ENCODE data around the gene CCDC50.

The CCDC50 gene

DNA sequence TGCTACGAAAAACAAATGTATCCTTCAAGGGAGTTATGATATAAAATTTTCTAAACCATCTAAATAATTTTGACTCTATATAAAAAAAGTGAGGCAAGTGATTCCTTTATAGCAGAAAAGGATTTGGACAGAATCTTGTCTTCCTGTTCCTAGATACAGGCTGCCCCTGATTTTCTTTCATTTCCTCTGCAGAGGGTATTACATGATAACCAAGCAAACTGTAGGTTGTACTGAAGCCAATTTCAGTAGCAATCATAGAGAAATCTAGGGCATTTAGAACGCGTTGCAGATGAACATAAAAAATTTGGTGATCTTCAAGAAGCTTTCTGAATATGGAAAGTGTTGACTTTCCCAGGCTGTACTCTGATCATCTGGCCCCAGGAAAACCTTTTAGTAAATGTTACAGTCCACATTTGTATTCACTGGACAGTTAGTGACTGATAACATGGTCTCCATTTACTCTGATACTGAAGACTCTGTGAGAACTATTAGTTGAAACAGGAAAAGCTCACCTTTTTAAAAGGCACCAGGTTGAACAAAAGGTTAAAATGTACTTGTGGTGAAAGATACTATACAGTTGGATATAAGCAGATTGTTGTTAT lies 10.2 kb downstream of the CCDC50 start:
- Histone ChIP-seq H3K4me2 (ENCODE audit: low read length) (no peak overlapping the region), H4K5ac (ENCODE audit: low read length) (no peak overlapping the region), H3K4me3 (ENCODE audit: low read length) (no peak overlapping the region), H2BK5ac (ENCODE audit: low read length) (no peak overlapping the region), H3K9ac (ENCODE audit: low read length) (no peak overlapping the region), H3K79me2 (ENCODE audit: control insufficient read depth, insufficient read depth, low read length) (peaks cover 13% of the 10 kb centered on the region), H3K23ac (ENCODE audit: low read length) (no peak overlapping the region), H3K56ac (ENCODE audit: low read length) (no peak overlapping the region), H3K36me3 (ENCODE audit: control insufficient read depth, insufficient read depth, low read length) (no peaks in the 10 kb centered on the region), H3K4ac (ENCODE audit: low read depth, low read length) (no peak overlapping the region), H3K79me1 (ENCODE audit: low read length) (peaks cover 4% of the 10 kb centered on the region), H2BK15ac (replicated peaks; ENCODE audit: low read depth) (no peak overlapping the region), H3K27ac (ENCODE audit: low read depth, low read length) (no peak overlapping the region), H3K18ac (ENCODE audit: low read length) (no peak overlapping the region), H3K4me1 (ENCODE audit: control insufficient read depth, low read depth, low read length) (no peaks in the 10 kb centered on the region), H3K27me3 (ENCODE audit: insufficient read depth, low read length, poor library complexity) (no peaks in the 10 kb centered on the region), H2AK5ac (ENCODE audit: low read length) (no peak overlapping the region), H4K8ac (ENCODE audit: low read depth, low read length) (no peak overlapping the region), H2BK120ac (ENCODE audit: low read depth, low read length) (no peak overlapping the region)
- no peak for DNase-seq
- WGBS (ENCODE audit: extremely low coverage, insufficient coverage, low lambda C conversion rate): no CpG with 5 or more reads among the region's 3 CpGs

DNA sequence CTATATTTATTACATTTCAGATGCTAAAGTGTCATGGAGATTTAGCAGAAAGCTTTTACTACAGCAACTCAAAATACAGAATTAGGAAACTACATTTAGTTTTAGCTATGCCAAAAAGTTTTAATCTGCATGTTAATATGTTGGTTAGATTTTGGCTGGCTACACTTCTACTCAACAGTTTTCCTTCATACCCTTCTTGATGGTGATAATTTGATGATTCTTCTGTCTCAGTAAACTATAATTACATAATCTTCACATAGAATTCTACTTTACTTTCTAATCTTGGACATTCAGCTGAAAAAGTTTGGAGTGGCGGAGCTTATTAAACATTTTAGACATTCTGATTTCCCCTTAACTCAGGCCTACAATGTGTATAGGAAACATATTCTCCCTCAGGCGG lies 11.2 kb downstream of the CCDC50 start:
- WGBS (ENCODE audit: extremely low coverage, insufficient coverage, low lambda C conversion rate): no CpG with 5 or more reads among the region's 2 CpGs
- H3K23ac ChIP-seq (ENCODE audit: low read length): no peak overlapping the region
- no peaks in the 10 kb centered on the region for H3K27me3 ChIP-seq (ENCODE audit: insufficient read depth, low read length, poor library complexity)
- no peak overlapping the region for H4K8ac ChIP-seq (ENCODE audit: low read depth, low read length)
- H2AK5ac ChIP-seq (ENCODE audit: low read length): no peak overlapping the region
- H4K5ac ChIP-seq (ENCODE audit: low read length): no peak overlapping the region
- H3K4ac ChIP-seq (ENCODE audit: low read depth, low read length): no peak overlapping the region
- no peak for DNase-seq
- no peak overlapping the region for H3K4me3 ChIP-seq (ENCODE audit: low read length)
- H3K4me2 ChIP-seq (ENCODE audit: low read length): no peak overlapping the region
- H2BK120ac ChIP-seq (ENCODE audit: low read depth, low read length): no peak overlapping the region
- no peak overlapping the region for H3K18ac ChIP-seq (ENCODE audit: low read length)
- no peak overlapping the region for H3K9ac ChIP-seq (ENCODE audit: low read length)
- no peak overlapping the region for H2BK5ac ChIP-seq (ENCODE audit: low read length)
- no peak overlapping the region for H3K56ac ChIP-seq (ENCODE audit: low read length)
- no peaks in the 10 kb centered on the region for H3K36me3 ChIP-seq (ENCODE audit: control insufficient read depth, insufficient read depth, low read length)
- H3K27ac ChIP-seq (ENCODE audit: low read depth, low read length): no peak overlapping the region
- peaks cover 13% of the 10 kb centered on the region for H3K79me2 ChIP-seq (ENCODE audit: control insufficient read depth, insufficient read depth, low read length)
- peaks cover 4% of the 10 kb centered on the region for H3K79me1 ChIP-seq (ENCODE audit: low read length)
- no peaks in the 10 kb centered on the region for H3K4me1 ChIP-seq (ENCODE audit: control insufficient read depth, low read depth, low read length)
- no peak overlapping the region for H2BK15ac ChIP-seq (replicated peaks; ENCODE audit: low read depth)

DNA sequence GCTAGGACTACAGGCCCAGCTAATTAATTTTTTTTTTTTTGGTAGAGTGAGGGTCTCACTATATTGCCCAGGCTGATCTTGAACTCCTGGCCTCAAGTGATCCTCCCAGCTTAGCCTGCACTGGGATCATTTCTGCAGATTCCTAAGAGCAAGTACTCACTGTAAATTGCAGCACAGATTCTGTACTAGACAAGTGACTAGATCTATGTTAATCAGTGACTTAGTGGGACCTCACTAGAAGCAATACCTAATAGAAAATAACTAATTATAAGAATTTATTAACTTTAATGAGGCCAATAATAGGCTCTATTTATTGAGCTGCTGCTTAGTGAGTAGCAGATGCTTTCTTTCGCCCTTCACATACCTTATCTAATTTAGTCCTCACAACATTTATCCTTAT lies 11.8 kb downstream of the CCDC50 start:
- no peak overlapping the region for H4K5ac ChIP-seq (ENCODE audit: low read length)
- H2BK5ac ChIP-seq (ENCODE audit: low read length): no peak overlapping the region
- H3K9ac ChIP-seq (ENCODE audit: low read length): no peak overlapping the region
- peaks cover 4% of the 10 kb centered on the region for H3K79me1 ChIP-seq (ENCODE audit: low read length)
- no peak overlapping the region for H3K4me2 ChIP-seq (ENCODE audit: low read length)
- H3K56ac ChIP-seq (ENCODE audit: low read length): no peak overlapping the region
- H3K27ac ChIP-seq (ENCODE audit: low read depth, low read length): no peak overlapping the region
- peaks cover 13% of the 10 kb centered on the region for H3K79me2 ChIP-seq (ENCODE audit: control insufficient read depth, insufficient read depth, low read length)
- no peak overlapping the region for H3K18ac ChIP-seq (ENCODE audit: low read length)
- H3K27me3 ChIP-seq (ENCODE audit: insufficient read depth, low read length, poor library complexity): no peaks in the 10 kb centered on the region
- H2AK5ac ChIP-seq (ENCODE audit: low read length): no peak overlapping the region
- H3K4ac ChIP-seq (ENCODE audit: low read depth, low read length): no peak overlapping the region
- no peak overlapping the region for H2BK15ac ChIP-seq (replicated peaks; ENCODE audit: low read depth)
- DNase-seq: no peak
- H3K4me1 ChIP-seq (ENCODE audit: control insufficient read depth, low read depth, low read length): no peaks in the 10 kb centered on the region
- H3K36me3 ChIP-seq (ENCODE audit: control insufficient read depth, insufficient read depth, low read length): no peaks in the 10 kb centered on the region
- H2BK120ac ChIP-seq (ENCODE audit: low read depth, low read length): no peak overlapping the region
- no CpG with 5 or more reads among the region's 1 CpG for WGBS (ENCODE audit: extremely low coverage, insufficient coverage, low lambda C conversion rate)
- H3K23ac ChIP-seq (ENCODE audit: low read length): no peak overlapping the region
- H3K4me3 ChIP-seq (ENCODE audit: low read length): no peak overlapping the region
- no peak overlapping the region for H4K8ac ChIP-seq (ENCODE audit: low read depth, low read length)

DNA sequence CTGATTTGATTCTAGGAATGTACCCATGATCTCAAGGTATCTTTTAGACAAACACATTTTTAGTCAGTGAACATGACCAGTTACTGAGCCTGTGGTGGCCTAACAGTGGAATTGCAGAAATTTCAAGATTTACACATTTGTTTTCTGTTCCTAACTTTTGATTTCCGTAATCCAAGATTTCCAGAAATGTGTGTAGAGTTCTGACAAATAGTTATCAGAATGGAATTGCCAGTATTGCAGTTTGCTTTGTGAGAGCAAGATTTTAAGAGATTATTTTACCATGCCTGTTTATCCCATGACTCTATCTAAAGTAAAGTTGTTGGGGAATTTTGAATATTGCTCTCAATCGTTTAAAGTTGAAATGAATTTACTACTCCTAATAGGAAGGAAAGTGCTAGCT lies 12.8 kb downstream of the CCDC50 start:
- Histone ChIP-seq H3K79me1 (ENCODE audit: low read length) (peaks cover 4% of the 10 kb centered on the region), H3K4me1 (ENCODE audit: control insufficient read depth, low read depth, low read length) (no peaks in the 10 kb centered on the region), H3K18ac (ENCODE audit: low read length) (no peak overlapping the region), H3K4me2 (ENCODE audit: low read length) (no peak overlapping the region), H3K23ac (ENCODE audit: low read length) (no peak overlapping the region), H3K4ac (ENCODE audit: low read depth, low read length) (no peak overlapping the region), H2BK120ac (ENCODE audit: low read depth, low read length) (no peak overlapping the region), H4K5ac (ENCODE audit: low read length) (no peak overlapping the region), H3K79me2 (ENCODE audit: control insufficient read depth, insufficient read depth, low read length) (peaks cover 16% of the 10 kb centered on the region), H4K8ac (ENCODE audit: low read depth, low read length) (no peak overlapping the region), H3K36me3 (ENCODE audit: control insufficient read depth, insufficient read depth, low read length) (no peaks in the 10 kb centered on the region), H2AK5ac (ENCODE audit: low read length) (no peak overlapping the region), H2BK5ac (ENCODE audit: low read length) (no peak overlapping the region), H3K9ac (ENCODE audit: low read length) (no peak overlapping the region), H3K27me3 (ENCODE audit: insufficient read depth, low read length, poor library complexity) (no peaks in the 10 kb centered on the region), H3K56ac (ENCODE audit: low read length) (no peak overlapping the region), H3K4me3 (ENCODE audit: low read length) (no peak overlapping the region), H3K27ac (ENCODE audit: low read depth, low read length) (no peak overlapping the region), H2BK15ac (replicated peaks; ENCODE audit: low read depth) (no peak overlapping the region)
- WGBS (ENCODE audit: extremely low coverage, insufficient coverage, low lambda C conversion rate): no CpG with 5 or more reads among the region's 2 CpGs
- no peak for DNase-seq

DNA sequence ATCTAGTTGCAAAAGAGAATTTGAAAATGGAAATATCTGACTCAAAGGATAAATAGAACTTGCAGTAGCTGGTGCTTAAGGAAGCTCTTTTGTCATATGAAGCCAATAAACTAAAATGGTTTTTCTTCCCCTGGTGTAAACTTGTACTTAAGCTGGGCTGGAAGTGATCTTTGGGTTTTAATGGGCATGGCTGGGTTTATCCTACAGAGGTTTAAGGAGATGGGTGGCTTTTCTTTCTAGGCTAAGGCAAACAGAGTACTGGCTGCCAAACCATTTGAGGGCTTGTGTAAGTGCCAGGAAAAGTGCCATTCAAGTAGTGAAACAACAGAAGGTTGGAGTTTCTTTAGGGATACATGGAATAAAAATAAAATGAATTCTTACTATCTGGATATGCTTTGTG lies 13.2 kb downstream of the CCDC50 start:
- no peaks in the 10 kb centered on the region for H3K27me3 ChIP-seq (ENCODE audit: insufficient read depth, low read length, poor library complexity)
- H2BK15ac ChIP-seq (replicated peaks; ENCODE audit: low read depth): no peak overlapping the region
- no peak overlapping the region for H2AK5ac ChIP-seq (ENCODE audit: low read length)
- H3K4me1 ChIP-seq (ENCODE audit: control insufficient read depth, low read depth, low read length): no peaks in the 10 kb centered on the region
- H2BK120ac ChIP-seq (ENCODE audit: low read depth, low read length): no peak overlapping the region
- peak overlapping the region; percentile 52 for H4K5ac ChIP-seq (ENCODE audit: low read length)
- H3K27ac ChIP-seq (ENCODE audit: low read depth, low read length): no peak overlapping the region
- H3K79me2 ChIP-seq (ENCODE audit: control insufficient read depth, insufficient read depth, low read length): peaks cover 16% of the 10 kb centered on the region
- H2BK5ac ChIP-seq (ENCODE audit: low read length): no peak overlapping the region
- H3K4ac ChIP-seq (ENCODE audit: low read depth, low read length): no peak overlapping the region
- no peak overlapping the region for H3K9ac ChIP-seq (ENCODE audit: low read length)
- H3K18ac ChIP-seq (ENCODE audit: low read length): peak overlapping the region; percentile 51
- no peak for DNase-seq
- H3K56ac ChIP-seq (ENCODE audit: low read length): no peak overlapping the region
- no peak overlapping the region for H3K4me2 ChIP-seq (ENCODE audit: low read length)
- H3K4me3 ChIP-seq (ENCODE audit: low read length): no peak overlapping the region
- H4K8ac ChIP-seq (ENCODE audit: low read depth, low read length): no peak overlapping the region
- H3K79me1 ChIP-seq (ENCODE audit: low read length): peaks cover 4% of the 10 kb centered on the region
- H3K23ac ChIP-seq (ENCODE audit: low read length): no peak overlapping the region
- no peaks in the 10 kb centered on the region for H3K36me3 ChIP-seq (ENCODE audit: control insufficient read depth, insufficient read depth, low read length)

DNA sequence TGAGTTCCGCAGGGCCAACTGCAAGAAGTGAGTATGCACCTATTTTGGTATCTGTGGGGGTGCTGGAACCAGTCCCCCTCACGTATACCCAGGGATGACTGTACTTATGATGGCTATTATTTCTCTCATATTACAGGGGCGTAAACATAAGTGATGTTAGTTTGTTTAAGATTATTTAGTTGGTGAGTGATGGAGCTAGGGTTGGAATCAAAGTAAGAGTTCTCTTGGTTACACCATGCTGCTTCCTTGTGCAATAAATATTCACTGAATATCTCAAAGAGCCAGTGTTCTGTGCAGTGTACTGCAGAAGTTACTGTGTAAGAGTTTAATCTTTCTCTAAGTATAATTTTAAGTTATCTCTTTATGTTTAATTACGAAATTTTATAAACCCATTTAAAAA lies 13.9 kb downstream of the CCDC50 start:
- H3K23ac ChIP-seq (ENCODE audit: low read length): no peak overlapping the region
- H2AK5ac ChIP-seq (ENCODE audit: low read length): no peak overlapping the region
- H3K9ac ChIP-seq (ENCODE audit: low read length): no peak overlapping the region
- H3K4me3 ChIP-seq (ENCODE audit: low read length): no peak overlapping the region
- no peaks in the 10 kb centered on the region for H3K27me3 ChIP-seq (ENCODE audit: insufficient read depth, low read length, poor library complexity)
- H2BK120ac ChIP-seq (ENCODE audit: low read depth, low read length): no peak overlapping the region
- H3K56ac ChIP-seq (ENCODE audit: low read length): no peak overlapping the region
- H3K27ac ChIP-seq (ENCODE audit: low read depth, low read length): no peak overlapping the region
- H4K5ac ChIP-seq (ENCODE audit: low read length): no peak overlapping the region
- no peak overlapping the region for H3K4ac ChIP-seq (ENCODE audit: low read depth, low read length)
- no peak overlapping the region for H4K8ac ChIP-seq (ENCODE audit: low read depth, low read length)
- no peak overlapping the region for H3K4me2 ChIP-seq (ENCODE audit: low read length)
- WGBS (ENCODE audit: extremely low coverage, insufficient coverage, low lambda C conversion rate): 100% methylated on average over 1 of the region's 4 CpGs
- peaks cover 4% of the 10 kb centered on the region for H3K79me1 ChIP-seq (ENCODE audit: low read length)
- H3K4me1 ChIP-seq (ENCODE audit: control insufficient read depth, low read depth, low read length): no peaks in the 10 kb centered on the region
- no peak overlapping the region for H3K18ac ChIP-seq (ENCODE audit: low read length)
- peaks cover 16% of the 10 kb centered on the region for H3K79me2 ChIP-seq (ENCODE audit: control insufficient read depth, insufficient read depth, low read length)
- H3K36me3 ChIP-seq (ENCODE audit: control insufficient read depth, insufficient read depth, low read length): no peaks in the 10 kb centered on the region
- no peak for DNase-seq
- H2BK15ac ChIP-seq (replicated peaks; ENCODE audit: low read depth): no peak overlapping the region
- H2BK5ac ChIP-seq (ENCODE audit: low read length): no peak overlapping the region
